HG03045 (cell line): Measurements from ENCODE around the gene AMBRA1.
"Not testable (repeated sequence)": the region's sequence is repeated elsewhere in the genome, so short reads cannot be mapped to it uniquely, and the experiment has no call there.

ENCODE experiments used
- ATAC-seq: cut with Tn5 transposase; IDR thresholded peaks from one replicate; pipeline ENCODE4 v1.9.1; 2021; ENCODE audit warnings: mild to moderate bottlenecking, moderate library complexity; ENCODE audit not compliant: unreplicated experiment

AMBRA1 gene

DNA sequence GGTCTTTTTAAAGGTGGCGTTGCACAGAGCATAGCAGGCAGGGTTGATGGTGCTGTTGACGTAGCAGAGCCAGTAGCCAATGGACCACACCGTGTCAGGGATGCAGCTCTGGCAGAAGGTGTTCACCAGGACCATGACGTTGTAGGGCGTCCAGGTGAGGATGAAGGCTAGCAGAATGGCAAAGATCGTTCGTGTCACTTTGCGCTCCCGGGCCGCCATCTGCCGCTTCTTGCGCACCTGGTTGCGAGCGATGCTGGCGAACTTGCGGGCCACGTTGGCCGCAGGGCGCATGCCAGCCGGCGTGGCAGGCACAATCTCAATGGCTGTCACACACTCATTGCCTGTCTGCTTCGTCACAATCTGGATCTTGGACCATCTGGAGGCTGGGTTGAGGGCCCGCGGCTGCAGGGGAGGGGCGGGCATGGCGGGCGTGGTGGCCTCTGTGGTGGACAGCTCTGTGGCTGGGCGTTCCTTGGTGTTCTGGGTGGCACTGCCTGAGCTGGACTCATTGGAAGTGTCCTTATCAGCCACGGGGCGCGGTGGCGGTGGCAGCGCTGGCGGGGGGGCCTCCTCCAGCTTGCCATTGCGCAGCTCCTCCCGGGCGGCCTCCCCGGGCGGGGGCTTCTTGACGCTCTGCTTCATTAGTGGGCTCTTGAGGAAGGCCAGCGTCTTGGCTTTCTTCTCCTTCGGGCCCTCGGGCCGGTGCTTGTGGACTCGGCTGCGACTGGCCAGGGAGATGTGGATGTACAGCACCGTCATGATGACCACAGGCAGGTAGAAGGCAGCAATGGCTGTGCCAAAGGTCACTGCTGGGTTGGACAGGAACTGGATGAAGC is 208.4 kb downstream of the AMBRA1 start:
- no peak for ATAC-seq

DNA sequence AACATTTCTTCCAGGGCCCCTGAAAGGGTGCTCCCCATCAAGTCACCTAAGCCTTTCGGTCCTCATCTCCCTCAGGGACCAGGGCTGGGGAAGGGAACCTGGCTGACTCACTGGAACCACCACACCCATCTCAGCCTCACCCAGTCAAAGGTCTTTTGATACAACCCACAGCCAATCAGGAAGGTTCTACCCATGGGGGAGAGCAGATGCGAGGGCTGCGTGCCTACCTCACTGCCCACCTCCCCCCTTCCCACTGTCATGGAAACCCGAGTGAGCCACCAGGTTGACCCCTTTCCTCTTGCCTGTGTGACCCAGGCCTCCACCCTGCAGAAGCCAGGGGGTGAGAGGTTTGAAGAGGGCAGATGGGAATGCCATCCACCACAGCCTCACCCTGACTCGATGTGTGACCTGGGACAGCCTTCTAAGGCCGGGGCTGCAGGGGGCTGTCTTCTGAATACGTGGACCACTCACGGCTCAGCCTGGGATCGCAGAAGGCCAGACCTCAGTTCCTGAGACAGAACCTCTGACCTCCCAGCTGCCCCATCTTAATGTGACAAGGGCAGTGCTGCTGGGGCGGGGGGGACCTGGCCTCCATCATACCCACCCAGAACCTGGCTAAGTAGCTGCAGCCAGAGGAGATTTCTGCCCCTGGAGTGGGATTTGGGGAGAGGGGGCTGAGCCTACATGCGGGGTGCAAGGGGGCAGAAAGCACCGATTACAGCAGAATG is 209.7 kb downstream of the AMBRA1 start:
- ATAC-seq, result no peak

DNA sequence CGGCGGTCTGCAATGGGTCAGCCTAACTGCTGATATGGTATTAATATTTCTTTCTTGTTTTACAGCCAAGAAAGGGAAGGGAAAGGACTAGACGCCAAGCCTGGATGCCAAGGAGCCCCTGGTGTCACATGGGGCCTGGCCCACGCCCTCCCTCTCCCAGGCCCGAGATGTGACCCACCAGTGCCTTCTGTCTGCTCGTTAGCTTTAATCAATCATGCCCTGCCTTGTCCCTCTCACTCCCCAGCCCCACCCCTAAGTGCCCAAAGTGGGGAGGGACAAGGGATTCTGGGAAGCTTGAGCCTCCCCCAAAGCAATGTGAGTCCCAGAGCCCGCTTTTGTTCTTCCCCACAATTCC is 210.4 kb downstream of the AMBRA1 start:
- no peak for ATAC-seq

DNA sequence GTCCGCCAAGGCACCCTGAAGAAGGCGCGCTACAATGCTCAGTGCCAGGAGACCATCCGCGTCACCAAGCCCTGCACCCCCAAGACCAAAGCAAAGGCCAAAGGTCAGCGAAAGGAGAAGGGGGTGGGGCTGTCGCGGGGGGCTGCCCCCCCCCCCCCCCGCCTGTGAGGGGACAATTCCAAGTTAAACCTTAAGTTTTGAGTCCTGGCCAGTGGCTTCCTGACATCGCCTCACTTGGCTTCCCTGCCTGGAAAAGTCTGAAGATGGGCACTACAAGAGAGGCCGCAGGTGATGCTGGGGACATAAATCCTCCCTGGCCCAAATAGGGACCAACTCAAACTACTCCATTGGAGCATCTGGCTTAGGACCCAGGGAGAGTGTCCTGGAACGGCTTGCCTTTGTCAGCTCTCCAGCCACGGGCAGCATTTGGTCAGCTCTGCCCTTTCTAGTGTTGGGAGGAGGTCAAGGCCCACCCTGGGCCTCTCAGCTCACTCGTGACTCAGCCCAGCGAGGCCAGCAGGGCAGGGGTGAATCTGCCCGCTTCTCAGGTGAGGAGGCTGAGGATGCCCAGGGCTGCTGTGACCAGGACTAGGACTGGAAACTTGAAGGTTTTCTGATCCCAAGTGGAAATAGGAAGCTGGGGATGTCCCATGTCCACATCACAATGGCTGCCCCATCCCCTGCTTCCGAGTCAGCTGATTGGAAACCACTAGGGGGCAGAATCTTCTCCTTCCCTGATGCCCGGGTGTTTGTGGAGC is 211.0 kb downstream of the AMBRA1 start:
- ATAC-seq, result no peak

DNA sequence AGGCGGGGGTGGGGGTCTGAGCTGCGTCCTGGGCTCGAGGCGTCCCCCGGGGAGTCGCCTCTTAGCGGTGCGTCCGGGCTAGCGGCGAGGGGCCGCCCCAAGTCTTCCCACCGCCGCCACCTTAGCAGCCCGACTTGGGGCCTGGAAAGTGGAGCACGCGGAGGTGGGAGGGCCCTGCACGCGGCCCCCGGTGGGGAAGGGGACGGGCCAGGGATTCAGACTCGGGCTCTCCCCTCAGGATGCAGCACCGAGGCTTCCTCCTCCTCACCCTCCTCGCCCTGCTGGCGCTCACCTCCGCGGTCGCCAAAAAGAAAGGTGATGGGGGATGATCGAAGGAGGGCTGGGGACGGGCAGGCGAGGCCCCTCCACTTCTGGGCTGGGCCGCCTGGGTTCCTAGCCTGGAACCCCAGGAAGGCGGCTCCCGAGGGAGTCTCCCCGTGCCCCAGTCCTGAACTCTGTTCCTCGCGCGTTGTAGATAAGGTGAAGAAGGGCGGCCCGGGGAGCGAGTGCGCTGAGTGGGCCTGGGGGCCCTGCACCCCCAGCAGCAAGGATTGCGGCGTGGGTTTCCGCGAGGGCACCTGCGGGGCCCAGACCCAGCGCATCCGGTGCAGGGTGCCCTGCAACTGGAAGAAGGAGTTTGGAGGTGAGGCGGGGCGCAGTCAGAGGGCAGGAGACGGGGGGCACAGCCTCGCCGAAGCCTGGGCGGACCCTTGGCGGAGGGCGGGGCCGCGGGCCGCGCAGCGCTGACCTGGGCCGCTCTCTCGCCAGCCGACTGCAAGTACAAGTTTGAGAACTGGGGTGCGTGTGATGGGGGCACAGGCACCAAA is 211.8 kb downstream of the AMBRA1 start:
- ATAC-seq, result no peak

DNA sequence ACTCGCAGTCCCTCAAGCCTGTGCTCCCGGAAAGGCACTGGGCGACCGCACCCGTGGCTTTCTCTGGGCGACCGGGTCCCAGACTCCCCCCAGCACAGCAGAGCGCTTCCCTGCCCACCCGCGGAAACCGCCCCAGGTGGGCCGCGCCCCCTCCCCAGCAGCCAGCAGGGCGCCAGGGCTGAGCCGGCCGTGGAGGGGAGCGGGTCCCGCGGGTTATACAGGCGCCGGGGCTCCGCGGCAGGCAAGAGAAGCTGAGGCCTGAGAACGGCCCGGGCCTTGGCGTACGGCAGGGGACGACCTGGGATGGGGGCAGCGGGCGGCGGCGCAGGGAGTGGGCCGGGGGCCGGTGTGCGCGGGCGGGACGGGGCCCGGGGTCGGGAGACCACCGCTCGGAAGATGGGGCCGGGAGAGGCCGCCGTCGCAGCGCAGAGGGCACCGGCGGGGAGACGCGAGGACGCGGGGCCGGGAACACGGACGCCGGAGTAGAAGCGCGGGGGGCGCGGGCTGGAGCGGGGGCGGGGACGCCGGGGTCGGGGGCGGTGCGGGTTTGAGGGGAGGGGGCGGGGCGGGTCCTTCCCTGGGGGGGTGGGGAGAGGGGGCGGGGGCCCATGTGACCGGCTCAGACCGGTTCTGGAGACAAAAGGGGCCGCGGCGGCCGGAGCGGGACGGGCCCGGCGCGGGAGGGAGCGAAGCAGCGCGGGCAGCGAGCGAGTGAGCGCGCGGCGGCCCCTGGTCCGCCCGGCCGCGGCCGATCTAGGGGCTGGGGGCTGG is 212.6 kb downstream of the AMBRA1 start, which contains the start of gene MDK:
Gene MDK (plus strand): TSS at position 622 of the 771 bp plus-strand sequence. CDS start 389 bp downstream, outside the sequence.
- no peak for ATAC-seq

DNA sequence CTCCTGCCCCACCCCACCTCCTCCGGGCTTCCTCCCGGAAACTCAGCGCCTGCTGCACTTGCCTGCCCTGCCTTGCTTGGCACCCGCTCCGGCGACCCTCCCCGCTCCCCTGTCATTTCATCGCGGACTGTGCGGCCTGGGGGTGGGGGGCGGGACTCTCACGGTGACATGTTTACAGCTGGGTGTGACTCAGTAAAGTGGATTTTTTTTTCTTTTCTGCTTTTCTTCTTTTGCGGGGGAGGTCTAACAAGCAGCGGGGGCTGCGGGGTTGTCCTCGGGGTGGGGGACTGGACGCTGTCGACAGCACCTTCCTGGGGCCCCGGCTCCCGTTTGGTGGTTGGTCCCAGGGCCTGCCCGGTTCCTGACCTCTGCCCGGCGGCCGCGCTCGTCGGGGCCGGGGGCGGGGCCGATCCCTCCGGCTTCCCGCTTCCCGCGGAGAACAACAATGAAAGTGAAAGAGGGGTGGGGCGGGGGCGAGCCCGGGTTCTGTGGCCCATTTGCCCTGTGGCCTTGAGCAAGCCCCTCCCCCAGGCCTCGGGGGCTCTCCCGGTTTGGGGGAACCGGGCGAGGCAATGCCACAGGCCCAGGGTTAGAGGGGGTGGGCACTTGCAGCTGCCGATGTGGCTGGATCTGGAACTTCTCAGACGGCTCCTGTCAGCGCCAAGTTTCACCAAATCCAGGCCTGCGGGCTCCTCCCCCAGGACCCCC is 213.3 kb downstream of the AMBRA1 start:
- ATAC-seq, result no peak

DNA sequence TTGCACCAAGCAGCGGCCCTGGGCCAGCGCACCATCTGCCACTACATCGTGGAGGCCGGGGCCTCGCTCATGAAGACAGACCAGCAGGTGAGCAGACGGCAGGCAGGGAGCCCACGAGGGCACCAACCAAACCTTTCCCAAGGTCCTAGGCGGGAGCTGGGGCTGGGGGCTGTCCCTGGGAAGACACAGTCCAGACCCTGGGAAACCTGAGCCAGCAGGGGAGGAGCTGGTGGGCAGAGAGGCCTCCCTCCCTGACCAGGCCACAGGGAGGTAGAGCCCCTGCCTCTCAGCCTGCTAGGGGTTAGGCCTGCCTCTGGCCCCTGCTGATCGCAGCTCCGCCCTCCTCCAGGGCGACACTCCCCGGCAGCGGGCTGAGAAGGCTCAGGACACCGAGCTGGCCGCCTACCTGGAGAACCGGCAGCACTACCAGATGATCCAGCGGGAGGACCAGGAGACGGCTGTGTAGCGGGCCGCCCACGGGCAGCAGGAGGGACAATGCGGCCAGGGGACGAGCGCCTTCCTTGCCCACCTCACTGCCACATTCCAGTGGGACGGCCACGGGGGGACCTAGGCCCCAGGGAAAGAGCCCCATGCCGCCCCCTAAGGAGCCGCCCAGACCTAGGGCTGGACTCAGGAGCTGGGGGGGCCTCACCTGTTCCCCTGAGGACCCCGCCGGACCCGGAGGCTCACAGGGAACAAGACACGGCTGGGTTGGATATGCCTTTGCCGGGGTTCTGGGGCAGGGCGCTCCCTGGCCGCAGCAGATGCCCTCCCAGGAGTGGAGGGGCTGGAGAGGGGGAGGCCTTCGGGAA is 214.1 kb downstream of the AMBRA1 start:
- not testable (repeated sequence) for ATAC-seq

DNA sequence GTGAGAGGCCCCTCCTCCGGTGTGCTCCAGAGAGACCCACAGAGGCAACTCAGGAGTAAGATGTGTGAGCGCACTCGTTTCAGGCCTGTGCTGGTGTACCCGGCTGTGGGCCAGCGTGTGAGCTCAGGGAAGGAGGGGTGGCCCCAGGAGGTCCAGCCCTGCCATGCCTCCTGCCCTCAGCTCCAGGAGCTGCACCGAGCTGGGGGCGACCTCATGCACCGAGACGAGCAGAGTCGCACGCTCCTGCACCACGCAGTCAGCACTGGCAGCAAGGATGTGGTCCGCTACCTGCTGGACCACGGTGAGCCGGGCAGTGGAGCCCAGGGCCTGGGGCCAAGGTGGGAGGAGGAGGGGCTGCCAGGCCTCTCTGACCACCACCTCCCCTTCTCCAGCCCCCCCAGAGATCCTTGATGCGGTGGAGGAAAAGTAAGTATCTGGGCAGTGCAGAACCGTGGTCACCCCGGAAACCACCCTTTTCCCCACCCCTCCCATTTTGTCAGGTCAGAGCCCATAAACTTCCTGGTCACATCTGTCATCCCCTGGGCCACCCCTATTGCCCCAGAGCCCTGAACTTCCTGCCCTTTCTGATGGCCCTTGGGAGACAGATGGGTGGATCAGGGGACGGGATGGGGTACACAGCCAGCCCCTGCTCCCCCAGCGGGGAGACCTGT is 214.9 kb downstream of the AMBRA1 start:
- ATAC-seq, result no peak

DNA sequence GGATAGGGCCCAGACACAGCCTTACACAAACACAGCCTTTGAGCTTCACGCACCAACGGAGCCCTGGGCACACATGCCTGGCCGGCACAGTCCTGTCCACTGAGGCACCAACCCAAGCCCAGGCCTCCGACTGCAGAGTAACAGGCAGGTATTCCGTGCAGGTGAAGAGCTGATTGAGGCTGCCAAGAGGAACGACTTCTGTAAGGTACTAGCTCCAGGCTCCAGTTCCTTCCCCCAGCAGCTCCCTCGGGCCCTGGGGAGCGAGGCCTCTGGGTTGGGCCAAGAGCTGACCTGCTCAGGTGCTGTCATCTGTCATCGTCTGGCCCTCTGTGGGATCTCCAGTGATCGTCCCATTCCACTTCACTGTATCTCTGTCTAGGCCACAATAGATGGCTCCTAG is 215.5 kb downstream of the AMBRA1 start:
- ATAC-seq, result no peak

DNA sequence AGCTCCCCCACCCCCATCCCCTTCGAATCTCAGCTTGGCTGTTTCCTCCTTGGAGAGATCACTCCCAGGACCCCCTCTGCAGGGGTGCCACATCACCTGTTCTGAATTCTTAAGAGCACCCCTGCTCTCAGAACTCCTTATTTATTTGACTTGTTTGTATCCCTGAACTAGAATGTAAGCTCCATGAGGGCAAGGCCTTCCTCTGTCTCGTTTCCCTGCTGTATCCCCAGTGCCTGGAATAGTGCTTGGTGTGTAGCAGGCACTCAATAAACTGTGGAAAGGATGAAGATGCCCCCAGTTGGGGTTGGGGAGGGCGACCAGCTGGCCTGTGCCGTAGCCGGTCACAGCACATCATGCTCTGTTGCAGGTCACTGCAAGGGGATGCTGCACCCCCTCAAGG is 216.0 kb downstream of the AMBRA1 start:
- ATAC-seq, result no peak

DNA sequence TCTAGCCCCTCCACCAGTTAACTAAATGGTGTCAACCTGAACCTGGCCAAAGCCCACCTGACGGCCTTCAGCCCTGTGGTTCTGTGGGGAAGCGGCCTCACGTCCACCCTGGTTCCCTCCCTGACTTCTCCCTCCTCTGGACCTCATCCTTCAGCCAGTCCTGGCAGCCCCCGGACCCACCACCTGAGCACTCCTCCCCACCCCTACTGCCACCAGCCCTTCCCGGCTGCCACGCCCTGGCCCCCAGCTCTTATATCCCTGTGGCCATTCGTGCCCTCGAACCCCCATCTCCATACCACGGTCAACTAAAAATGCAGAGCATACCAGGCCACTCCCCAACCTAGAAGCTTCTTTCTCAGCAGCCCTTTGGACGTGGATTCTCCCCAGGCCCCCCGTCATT is 216.5 kb downstream of the AMBRA1 start:
- ATAC-seq, result no peak

DNA sequence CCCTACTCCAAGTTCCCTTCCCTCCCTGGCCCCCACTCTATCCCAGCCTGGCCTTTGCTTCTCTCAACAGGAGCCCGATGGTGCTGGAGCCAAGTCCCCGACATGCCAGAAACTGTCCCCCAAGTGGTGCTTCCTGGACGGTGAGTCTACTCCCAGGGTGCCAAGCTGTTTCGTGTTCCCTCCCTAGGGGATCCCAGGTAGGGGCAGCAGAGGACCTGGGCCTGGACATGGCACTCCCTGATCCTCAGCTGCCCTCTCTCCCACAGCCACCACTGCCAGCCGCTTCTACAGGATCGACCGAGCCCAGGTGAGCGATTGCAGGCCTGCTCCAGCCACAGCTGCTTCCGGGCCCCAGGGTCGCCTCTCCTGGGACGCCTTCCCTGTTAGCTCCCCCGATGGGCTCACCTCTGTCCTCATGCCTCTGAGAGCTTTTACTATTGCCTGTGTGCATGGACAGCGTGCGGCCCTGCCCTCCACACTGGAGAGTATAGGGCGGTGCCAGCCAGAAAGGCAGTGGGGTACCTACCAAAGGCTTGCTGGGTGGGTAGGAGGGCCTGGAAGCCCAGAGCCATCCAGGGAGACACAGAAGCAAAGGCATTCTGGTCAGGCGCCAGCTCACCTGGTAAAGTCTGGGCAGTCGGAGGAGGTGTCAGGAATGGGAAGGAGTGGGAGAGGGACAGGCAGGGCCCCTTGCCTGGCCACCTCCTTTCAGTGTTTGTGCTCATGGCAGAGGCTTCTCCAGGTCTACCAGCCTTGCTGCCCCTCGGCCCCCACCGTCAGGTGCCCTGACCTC is 217.4 kb downstream of the AMBRA1 start:
- no peak for ATAC-seq

DNA sequence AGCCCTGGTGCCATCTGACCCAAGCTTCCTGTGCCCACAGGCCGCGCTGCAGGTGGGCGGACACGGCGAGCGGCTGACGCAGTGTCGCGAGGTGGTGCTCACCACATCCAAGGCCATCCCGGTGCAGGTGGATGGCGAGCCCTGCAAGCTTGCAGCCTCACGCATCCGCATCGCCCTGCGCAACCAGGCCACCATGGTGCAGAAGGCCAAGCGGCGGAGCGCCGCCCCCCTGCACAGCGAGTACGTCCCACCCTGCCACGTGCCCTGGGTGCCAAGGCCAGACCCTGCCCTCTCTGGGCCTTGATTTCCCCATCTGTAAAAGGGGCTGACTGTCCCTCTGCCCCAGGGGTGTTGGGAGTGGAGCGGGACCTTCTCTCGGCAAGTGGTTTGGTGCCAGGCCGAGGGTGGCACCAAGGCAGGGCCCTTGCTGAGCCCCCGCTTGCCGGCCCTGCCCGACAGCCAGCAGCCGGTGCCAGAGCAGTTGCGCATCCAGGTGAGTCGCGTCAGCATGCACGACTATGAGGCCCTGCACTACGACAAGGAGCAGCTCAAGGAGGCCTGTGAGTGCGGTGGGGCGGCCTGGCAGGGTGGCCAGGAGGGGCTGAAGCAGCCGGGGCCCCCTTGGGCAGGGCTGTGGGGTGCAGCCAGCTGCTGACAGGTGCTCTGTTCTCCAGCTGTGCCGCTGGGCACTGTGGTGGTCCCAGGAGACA is 218.3 kb downstream of the AMBRA1 start:
- no peak for ATAC-seq

DNA sequence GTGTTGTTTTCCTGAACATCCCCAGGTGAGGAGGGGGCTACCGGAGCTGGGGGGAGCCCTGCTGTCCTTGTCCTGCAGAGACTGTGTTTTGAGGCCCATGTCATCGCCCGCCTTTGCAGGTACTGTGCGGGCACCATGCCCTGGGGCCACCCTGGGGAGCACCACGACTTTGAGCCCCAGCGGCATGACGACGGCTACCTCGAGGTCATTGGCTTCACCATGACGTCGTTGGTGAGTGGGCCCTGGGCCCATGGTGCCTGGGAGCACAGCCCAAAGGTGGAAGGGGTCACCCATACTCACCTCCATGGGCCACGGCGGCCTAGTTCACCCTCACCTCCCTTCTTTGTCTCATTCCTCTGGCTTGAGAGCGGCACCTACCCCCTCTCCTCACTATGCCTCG is 219.0 kb downstream of the AMBRA1 start:
- ATAC-seq, result no peak
